Measurements from ENCODE around the gene CTRL. TPM values are rescaled to one million over a fixed set of nuclear protein-coding genes. Genes with fewer than 3 reads are reported as not detected.

CTRL gene
- total RNA-seq, 4 donors from 2014 or later = 0.27 TPM; not detected in 3

DNA sequence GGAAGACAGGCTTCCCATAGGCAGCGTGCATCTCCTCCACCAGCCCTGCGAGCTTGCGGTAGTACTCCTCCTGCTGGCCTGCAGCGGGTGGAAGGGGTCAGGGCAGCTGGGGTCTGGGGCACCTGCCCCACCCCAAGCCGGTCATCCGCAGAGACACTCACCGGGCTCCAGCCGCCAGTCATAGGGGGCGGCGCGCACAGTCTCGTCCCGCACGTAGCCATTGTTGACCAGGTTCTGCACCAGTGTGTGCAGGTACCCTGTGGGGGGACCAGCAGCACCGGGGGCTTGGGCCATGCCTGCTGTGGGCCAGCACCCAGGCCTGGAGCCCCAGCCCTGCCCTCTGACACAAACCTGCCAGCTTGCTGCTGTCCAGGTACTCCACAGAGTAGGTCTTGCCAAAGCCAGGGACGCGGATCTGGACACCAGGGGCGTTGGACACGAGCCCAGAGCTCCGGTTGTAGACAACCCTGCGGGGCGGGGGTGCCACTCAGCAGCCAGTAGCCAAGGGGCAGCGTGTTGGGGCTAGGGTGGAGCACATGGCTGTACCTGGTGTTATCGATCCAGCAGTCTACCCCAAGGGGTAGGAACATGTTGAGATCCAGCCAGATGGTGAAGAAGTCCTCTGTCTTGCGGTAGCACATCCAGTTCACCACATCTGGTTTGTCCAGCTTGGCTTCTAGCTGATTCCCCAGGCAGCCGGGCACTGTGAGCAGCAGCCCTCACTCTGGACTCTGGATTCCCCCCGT is 11.0 kb upstream of the CTRL start:
- ATAC-seq = no peak
- no peaks in the 10 kb centered on the region for H3K27me3 ChIP-seq
- intact Hi-C loops (cut with DNase I; ENCODE audit: low total_unique reads) (no loop called here), in situ Hi-C loops (cut with MboI; ENCODE audit: low sequenced_read_pairs in 4 of 4) (no loop called here)
- TF ChIP-seq POLR2A (IDR thresholded peaks at IDR 0.05) = no peak
- TF ChIP-seq, protein P1, sequence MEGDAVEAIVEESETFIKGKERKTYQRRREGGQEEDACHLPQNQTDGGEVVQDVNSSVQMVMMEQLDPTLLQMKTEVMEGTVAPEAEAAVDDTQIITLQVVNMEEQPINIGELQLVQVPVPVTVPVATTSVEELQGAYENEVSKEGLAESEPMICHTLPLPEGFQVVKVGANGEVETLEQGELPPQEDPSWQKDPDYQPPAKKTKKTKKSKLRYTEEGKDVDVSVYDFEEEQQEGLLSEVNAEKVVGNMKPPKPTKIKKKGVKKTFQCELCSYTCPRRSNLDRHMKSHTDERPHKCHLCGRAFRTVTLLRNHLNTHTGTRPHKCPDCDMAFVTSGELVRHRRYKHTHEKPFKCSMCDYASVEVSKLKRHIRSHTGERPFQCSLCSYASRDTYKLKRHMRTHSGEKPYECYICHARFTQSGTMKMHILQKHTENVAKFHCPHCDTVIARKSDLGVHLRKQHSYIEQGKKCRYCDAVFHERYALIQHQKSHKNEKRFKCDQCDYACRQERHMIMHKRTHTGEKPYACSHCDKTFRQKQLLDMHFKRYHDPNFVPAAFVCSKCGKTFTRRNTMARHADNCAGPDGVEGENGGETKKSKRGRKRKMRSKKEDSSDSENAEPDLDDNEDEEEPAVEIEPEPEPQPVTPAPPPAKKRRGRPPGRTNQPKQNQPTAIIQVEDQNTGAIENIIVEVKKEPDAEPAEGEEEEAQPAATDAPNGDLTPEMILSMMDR (IDR thresholded peaks at IDR 0.05 in 4 of 5, conservative IDR thresholded peaks at IDR 0.05 in 1 of 5) = no peak
- peak overlapping the region in 1 of 4 donors; percentile 22 for H3K27ac ChIP-seq
- H3K36me3 ChIP-seq = peaks cover 0 to 47% of the 10 kb centered on the region in 2 donors
- no peak overlapping the region for H3K4me3 ChIP-seq
- no peaks in the 10 kb centered on the region for H3K9me3 ChIP-seq
- H3K4me1 ChIP-seq = peaks cover 22 to 23% of the 10 kb centered on the region in 2 donors
- no peak for DNase-seq

DNA sequence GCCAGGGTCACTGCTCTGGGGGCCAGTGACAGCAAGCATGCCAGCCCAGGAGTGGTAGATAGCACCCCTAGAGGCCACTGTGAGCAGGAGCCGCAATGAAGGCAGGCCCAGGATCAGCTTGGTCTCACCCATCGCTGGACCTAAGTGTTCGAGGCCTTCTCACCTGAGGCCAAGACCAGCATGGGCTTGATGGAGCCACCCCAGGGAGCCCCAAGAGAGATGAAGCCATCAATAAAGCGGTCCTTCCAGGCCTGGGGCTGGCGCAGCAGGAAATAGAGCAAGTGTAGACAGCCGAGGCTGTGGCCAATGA is 10.5 kb upstream of the CTRL start:
- intact Hi-C loops (cut with DNase I; ENCODE audit: low total_unique reads) (no loop called here), in situ Hi-C loops (cut with MboI; ENCODE audit: low sequenced_read_pairs in 4 of 4) (no loop called here)
- DNase-seq = no peak
- Histone ChIP-seq H3K27me3 (no peaks in the 10 kb centered on the region), H3K36me3 (peaks cover 0 to 42% of the 10 kb centered on the region in 2 donors), H3K9me3 (no peaks in the 10 kb centered on the region), H3K4me3 (no peak overlapping the region), H3K27ac (peak overlapping the region in 1 of 4 donors; percentile 31), H3K4me1 (peaks cover 26 to 28% of the 10 kb centered on the region in 2 donors)
- peak in 1 of 2 donors; percentile 16 for ATAC-seq
- TF ChIP-seq, protein P1 (IDR thresholded peaks at IDR 0.05 in 4 of 5, conservative IDR thresholded peaks at IDR 0.05 in 1 of 5) = peak in 4 of 5 experiments; percentile 54 to 69 (median 56)
- TF ChIP-seq POLR2A (IDR thresholded peaks at IDR 0.05) = no peak

DNA sequence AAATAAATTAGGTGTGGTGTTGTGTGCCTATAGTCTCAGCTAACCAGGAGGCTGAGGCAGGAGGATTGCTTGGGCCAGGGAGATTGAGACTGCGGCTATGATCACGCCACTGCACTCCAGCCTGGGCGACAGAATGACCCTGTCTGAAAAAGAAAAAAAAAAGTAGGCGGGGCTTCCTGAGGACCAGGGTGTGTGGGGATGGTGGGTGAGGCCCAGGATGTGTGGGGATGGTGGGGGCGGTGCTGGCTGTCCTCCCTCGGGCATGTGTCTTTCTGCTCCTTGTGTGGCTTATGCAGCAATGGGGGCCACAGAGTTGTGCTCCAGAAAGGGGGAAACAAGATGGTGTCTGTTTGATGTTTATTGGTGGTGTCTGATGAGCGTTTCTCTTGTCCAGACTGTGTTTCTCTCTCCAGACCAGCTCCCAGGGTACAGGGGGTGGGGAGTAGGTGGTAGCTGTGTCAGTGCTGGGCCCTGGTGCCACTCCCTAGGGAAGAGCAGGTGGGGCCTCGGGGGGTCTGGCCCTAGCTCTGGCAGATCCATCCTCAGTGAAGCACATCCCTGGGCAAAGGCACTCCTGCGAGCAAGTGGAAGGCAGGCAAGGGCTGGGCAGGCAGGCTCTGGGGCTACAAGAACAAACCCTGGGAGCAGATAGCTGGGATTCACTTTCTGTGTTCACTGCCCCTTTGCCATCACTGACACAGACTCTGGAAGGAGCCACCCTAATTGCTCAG is 10.0 kb upstream of the CTRL start:
- peaks cover 31 to 32% of the 10 kb centered on the region in 2 donors for H3K4me1 ChIP-seq
- H3K36me3 ChIP-seq = peaks cover 0 to 36% of the 10 kb centered on the region in 2 donors
- H3K4me3 ChIP-seq = no peak overlapping the region
- in situ Hi-C loops (cut with MboI; ENCODE audit: low sequenced_read_pairs in 4 of 4) (no loop called here), intact Hi-C loops (cut with DNase I; ENCODE audit: low total_unique reads) (no loop called here)
- H3K27me3 ChIP-seq = no peaks in the 10 kb centered on the region
- DNase-seq (no peak), ATAC-seq (no peak)
- no peaks in the 10 kb centered on the region for H3K9me3 ChIP-seq
- peak overlapping the region in 1 of 4 donors; percentile 31 for H3K27ac ChIP-seq
- TF ChIP-seq, protein P1 (IDR thresholded peaks at IDR 0.05 in 4 of 5, conservative IDR thresholded peaks at IDR 0.05 in 1 of 5) = no peak
- TF ChIP-seq POLR2A (IDR thresholded peaks at IDR 0.05) = no peak

DNA sequence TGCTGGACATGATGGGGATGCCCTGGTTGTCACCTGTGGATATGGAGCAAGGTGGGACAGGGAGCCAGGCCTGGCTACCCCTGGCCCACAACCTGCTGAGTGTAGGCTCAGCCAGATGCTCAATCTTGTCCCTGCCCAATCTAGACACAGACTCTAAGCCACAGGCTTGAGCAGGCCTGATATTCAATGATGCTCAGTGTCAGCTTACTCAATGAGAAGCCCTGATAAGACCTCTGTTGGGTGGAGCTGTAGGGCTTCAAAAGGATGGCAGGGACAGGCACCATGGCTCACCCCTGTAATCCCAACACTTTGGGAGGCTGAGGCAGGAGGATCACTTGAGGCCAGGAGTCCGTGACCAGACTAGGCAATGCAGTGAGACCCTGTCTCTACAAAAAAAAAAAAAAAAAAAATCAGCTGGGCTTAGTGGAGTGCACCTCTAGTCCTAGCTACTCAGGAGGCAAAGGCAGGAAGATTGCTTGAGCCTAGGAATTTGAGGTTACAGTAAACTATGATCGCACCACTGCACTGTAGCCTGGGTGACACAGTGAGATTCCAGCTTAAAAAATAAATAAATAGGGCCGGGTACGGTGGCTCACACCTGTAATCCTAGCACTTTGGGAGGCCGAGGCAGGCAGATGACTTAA is 8.9 kb upstream of the CTRL start:
- intact Hi-C loops (cut with DNase I; ENCODE audit: low total_unique reads) = no loop called here

More for the DNA sequence above, 8.9 kb upstream of the CTRL start:
- in situ Hi-C loops (cut with MboI; ENCODE audit: low sequenced_read_pairs in 4 of 4) = no loop called here
- TF ChIP-seq, protein P1 (IDR thresholded peaks at IDR 0.05 in 4 of 5, conservative IDR thresholded peaks at IDR 0.05 in 1 of 5) = no peak
- no peak for TF ChIP-seq POLR2A (IDR thresholded peaks at IDR 0.05)
- Histone ChIP-seq H3K4me3 (no peak overlapping the region), H3K9me3 (no peaks in the 10 kb centered on the region), H3K27ac (peak overlapping the region in 1 of 4 donors; percentile 2), H3K27me3 (no peaks in the 10 kb centered on the region), H3K36me3 (peaks cover 0 to 26% of the 10 kb centered on the region in 2 donors), H3K4me1 (peaks cover 30 to 31% of the 10 kb centered on the region in 2 donors)
- DNase-seq (no peak), ATAC-seq (no peak)
